NB4 (cell line): ENCODE measurements around the gene PIBF1.

Experiments used
- CTCF ChIP-seq: IDR thresholded peaks from one replicate; pipeline ENCODE4 v1.5.1; 2012; ENCODE audit warnings: low read depth, low read length
- MAX ChIP-seq: IDR thresholded peaks from 2 replicates; pipeline ENCODE4 v1.6.1; 2011; ENCODE audit warnings: low read depth, low read length
- MYC ChIP-seq: IDR thresholded peaks from 2 replicates; pipeline ENCODE4 v1.6.1; 2011; ENCODE audit warnings: low read depth, low read length
- POLR2A ChIP-seq: IDR thresholded peaks from 2 replicates; pipeline ENCODE4 v1.6.1; 2011; ENCODE audit warnings: mild to moderate bottlenecking; ENCODE audit not compliant: insufficient read length; ENCODE audit errors: extremely low read depth

- TF ChIP-seq CTCF, result no peak
- no peak for TF ChIP-seq MAX
- no peak for TF ChIP-seq POLR2A
- no peak for TF ChIP-seq MYC
Observed at GRCh38 chr13:72823081-72823480, 41.1 kb downstream of the PIBF1 start.
